NCI-H187 treated with DMSO at 0.1 percent for 48 hours (cell line): ENCODE measurements around the gene EFL1.
A peak's percentile ranks its signal among the peaks of the same experiment; 100 is the strongest.

ENCODE experiments used
- DNase-seq: peaks from one replicate; lab custom pipeline; 2025; lab: John Stamatoyannopoulos, UW

Gene EFL1

GRCh38 chr15:82124331-82125263 lies 137.9 kb downstream of the EFL1 start:
- DNase-seq = no peak

- no peak for DNase-seq
Measured at GRCh38 chr15:82122746-82123400, 139.7 kb downstream of the EFL1 start.

- no peak for DNase-seq
Measured at GRCh38 chr15:82118040-82118439, 144.5 kb downstream of the EFL1 start.

- no peak for DNase-seq
Measured at GRCh38 chr15:82117296-82117695, 145.2 kb downstream of the EFL1 start.

GRCh38 chr15:82114660-82115059 lies 147.9 kb downstream of the EFL1 start:
- no peak for DNase-seq

- DNase-seq = no peak
Measured at GRCh38 chr15:82113106-82113715, 149.3 kb downstream of the EFL1 start.

GRCh38 chr15:82111918-82112317 lies 150.6 kb downstream of the EFL1 start:
- no peak for DNase-seq

GRCh38 chr15:82110144-82110543 lies 152.4 kb downstream of the EFL1 start:
- no peak for DNase-seq

- DNase-seq = no peak
Measured at GRCh38 chr15:82108489-82109078, 153.9 kb downstream of the EFL1 start.

GRCh38 chr15:82106679-82107078 lies 155.9 kb downstream of the EFL1 start:
- no peak for DNase-seq

GRCh38 chr15:82105451-82106215 lies 156.9 kb downstream of the EFL1 start:
- peak; percentile 28 for DNase-seq

- no peak for DNase-seq
Measured at GRCh38 chr15:82103468-82103867, 159.1 kb downstream of the EFL1 start.

GRCh38 chr15:82100111-82100929 lies 162.2 kb downstream of the EFL1 start:
- DNase-seq = no peak

GRCh38 chr15:82098674-82099073 lies 163.9 kb downstream of the EFL1 start:
- DNase-seq = no peak

GRCh38 chr15:82095803-82096202 lies 166.7 kb downstream of the EFL1 start:
- DNase-seq = no peak

- DNase-seq = no peak
Measured at GRCh38 chr15:82093774-82094211, 168.7 kb downstream of the EFL1 start.

- no peak for DNase-seq
Measured at GRCh38 chr15:82093325-82093724, 169.2 kb downstream of the EFL1 start.

- DNase-seq = no peak
Measured at GRCh38 chr15:82091636-82092140, 170.8 kb downstream of the EFL1 start.

GRCh38 chr15:82086243-82086995 lies 176.1 kb downstream of the EFL1 start:
- no peak for DNase-seq
